ENCODE measurements around the gene TPD52L1.

DNA sequence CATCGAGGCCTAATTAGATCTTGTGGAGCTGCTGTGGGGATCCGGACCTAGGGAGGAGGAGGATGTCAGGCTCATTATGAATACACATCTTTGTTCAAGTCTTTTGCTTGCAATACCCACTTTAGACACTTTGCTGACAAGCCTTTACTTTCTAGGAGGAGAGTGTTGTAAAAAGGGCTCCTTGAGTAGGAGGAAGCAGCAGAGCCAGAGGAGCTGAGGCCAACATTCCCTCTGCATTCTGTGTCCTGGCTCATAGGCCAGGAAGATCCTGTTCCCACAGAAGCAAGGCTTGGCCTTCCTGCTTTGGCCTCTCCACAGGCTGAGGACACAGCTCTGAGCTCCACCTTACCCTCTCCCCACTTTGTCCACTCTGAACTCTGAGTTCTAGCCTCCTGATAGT, 67.1 kb downstream of the TPD52L1 start:
- TF ChIP-seq GATA2 (IDR thresholded peaks at IDR 0.05; ENCODE audit: low read depth, low read length): no peak
- TF ChIP-seq GATA3 (IDR thresholded peaks at IDR 0.05; ENCODE audit: low read depth, low read length): no peak

Data from SH-SY5Y (cell line).